Activated B cell treated with CpG ODN at 0.5 μM for 24 hours (primary cell): ENCODE measurements around the gene KMT2E. TPM values are rescaled to one million over a fixed set of nuclear protein-coding genes. Genes with fewer than 3 reads are reported as not detected.

Experiments
- ATAC-seq: fragments of 200-7000 bp; cut with Tn5 transposase; one replicate; pipeline ENCODE4 v1.10.0; 2021; ENCODE audit warnings: low read depth, mild to moderate bottlenecking, moderate library complexity
- CTCF ChIA-PET: fragments of 350-600 bp; sonication (Branson Sonifier 250); formaldehyde crosslinking; loops from one replicate; lab custom pipeline; 2021; ENCODE audit warnings: antibody characterized with exemption; lab: Charles Lee
- POLR2A ChIA-PET: fragments of 350-600 bp; sonication (Branson Sonifier 250); formaldehyde crosslinking; loops from one replicate; lab custom pipeline; 2021; ENCODE audit warnings: antibody characterized with exemption; lab: Charles Lee
- DNase-seq: peaks from one replicate; pipeline ENCODE4 v3.0.0; 2022
- H3K27ac Mint-ChIP-seq: one replicate; pipeline ENCODE4 v1.8.0; 2020; ENCODE audit warnings: mixed read lengths
- H3K27me3 Mint-ChIP-seq: one replicate; pipeline ENCODE4 v1.8.0; 2021; ENCODE audit warnings: mixed read lengths
- H3K36me3 Mint-ChIP-seq: one replicate; pipeline ENCODE4 v1.8.0; 2021; ENCODE audit warnings: low read depth, mixed read lengths
- H3K4me1 Mint-ChIP-seq: one replicate; pipeline ENCODE4 v1.8.0; 2021; ENCODE audit warnings: mixed read lengths
- H3K4me3 Mint-ChIP-seq: one replicate; pipeline ENCODE4 v1.8.0; 2020; ENCODE audit warnings: mild to moderate bottlenecking, mixed read lengths
- H3K9me3 Mint-ChIP-seq: one replicate; pipeline ENCODE4 v1.8.0; 2020; ENCODE audit warnings: mixed read lengths
- intact Hi-C: fragments of 100-400 bp; cut with micrococcal nuclease; formaldehyde crosslinking; loops from one replicate; pipeline ENCODE4 v1.15.1; 2024
- total RNA-seq: library from RNA; stranded (reverse); gene quantifications from 2 replicates; pipeline ENCODE4 v1.2.3, GENCODE V29; 2022
- TF ChIP-seq, protein P1 (sequence below): fragments of 200-600 bp; IDR thresholded peaks from one replicate; pipeline ENCODE4 v1.8.0; 2022; ENCODE audit warnings: antibody characterized with exemption, mild to moderate bottlenecking

Gene KMT2E
- total RNA-seq, 1 donor from 2014 or later, result 183 TPM

DNA sequence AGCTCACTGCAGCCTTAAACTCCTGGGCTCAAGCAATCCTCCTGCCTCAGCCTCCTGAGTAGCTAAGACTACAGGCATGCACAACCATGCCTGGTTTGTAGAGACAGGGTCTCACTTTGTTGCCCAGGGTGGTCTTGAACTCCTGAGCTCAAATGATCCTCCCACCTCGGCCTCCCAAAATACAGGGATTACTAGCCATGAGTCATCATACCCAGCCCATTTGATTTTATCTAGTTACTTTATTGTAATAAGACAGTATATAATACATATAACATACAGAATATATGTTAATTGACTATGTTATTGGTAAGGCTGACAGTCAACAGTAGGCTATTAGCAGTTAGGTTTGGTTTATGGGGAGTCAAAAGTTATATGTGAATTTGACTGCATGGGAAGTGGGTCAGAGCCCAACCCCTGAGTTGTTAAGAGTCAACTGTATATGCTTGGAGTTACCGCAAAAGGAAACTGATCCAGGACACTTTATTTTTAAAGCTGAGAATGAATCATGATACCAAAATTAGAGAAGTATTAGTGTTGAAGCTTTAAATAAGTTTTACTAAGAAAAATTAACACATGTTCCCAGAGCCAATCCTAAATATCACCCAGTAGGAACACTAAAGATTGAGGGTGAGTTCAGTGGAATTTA, 20.7 kb upstream of the KMT2E start:
- H3K36me3 Mint-ChIP-seq, result peaks cover 53% of the 10 kb centered on the region
- H3K9me3 Mint-ChIP-seq, result no peaks in the 10 kb centered on the region
- no peak overlapping the region for H3K27ac Mint-ChIP-seq
- TF ChIP-seq, protein P1, sequence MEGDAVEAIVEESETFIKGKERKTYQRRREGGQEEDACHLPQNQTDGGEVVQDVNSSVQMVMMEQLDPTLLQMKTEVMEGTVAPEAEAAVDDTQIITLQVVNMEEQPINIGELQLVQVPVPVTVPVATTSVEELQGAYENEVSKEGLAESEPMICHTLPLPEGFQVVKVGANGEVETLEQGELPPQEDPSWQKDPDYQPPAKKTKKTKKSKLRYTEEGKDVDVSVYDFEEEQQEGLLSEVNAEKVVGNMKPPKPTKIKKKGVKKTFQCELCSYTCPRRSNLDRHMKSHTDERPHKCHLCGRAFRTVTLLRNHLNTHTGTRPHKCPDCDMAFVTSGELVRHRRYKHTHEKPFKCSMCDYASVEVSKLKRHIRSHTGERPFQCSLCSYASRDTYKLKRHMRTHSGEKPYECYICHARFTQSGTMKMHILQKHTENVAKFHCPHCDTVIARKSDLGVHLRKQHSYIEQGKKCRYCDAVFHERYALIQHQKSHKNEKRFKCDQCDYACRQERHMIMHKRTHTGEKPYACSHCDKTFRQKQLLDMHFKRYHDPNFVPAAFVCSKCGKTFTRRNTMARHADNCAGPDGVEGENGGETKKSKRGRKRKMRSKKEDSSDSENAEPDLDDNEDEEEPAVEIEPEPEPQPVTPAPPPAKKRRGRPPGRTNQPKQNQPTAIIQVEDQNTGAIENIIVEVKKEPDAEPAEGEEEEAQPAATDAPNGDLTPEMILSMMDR, result no peak
- H3K4me3 Mint-ChIP-seq, result no peak overlapping the region
- ATAC-seq (no peak), DNase-seq (no peak)
- ChIA-PET CTCF (interaction anchor here (2.0 kb wide), 1 partner anchor 12 kb away, joined by 5 read pairs; no protein-coding TSS in a partner anchor), POLR2A (interaction anchor here (16.0 kb wide), 1 partner anchor 18 kb away, joined by 545 read pairs; the partner anchor contains the start of gene KMT2E)
- H3K4me1 Mint-ChIP-seq, result peaks cover 56% of the 10 kb centered on the region
- no peaks in the 10 kb centered on the region for H3K27me3 Mint-ChIP-seq
- intact Hi-C loops, result no loop called here

DNA sequence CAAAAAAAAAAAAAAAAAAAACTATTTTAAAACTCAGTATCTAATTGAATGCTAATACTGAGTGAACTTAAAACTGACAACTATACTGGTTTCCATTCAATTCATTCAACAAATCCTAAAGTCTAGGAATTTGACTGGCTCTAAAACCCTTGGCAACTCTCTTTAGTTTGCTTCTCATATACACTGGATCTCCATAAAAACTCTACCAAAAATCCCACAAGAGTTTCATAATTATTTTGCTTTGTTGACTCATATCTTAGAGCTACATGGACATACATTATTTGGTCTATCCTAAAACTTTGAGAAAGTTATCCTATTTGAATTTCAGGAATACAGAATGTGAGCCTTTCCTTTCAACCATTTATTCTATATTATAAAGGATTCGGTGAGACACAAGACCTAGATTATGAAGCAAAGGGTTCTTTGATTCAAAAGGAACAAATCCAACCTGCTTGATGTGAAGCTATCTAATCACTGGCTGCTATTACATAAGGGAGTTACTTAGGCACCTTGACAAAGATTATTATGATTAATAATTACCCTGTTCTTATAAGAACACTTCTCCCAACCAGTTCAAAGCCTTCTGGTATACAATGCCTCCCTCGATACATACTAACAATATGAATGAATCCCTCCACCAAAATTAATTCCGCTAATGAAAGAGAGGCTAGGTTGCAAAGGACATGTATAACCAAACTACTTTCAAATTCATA, 15.8 kb upstream of the KMT2E start:
- ATAC-seq (no peak), DNase-seq (no peak)
- ChIA-PET CTCF (no interaction called here), POLR2A (interaction anchor here (0.5 to 1.8 kb wide), 5 partner anchors 13 to 1434 kb away, joined by 4 to 7 read pairs (median 7); partner anchors contain the start of gene KMT2E)
- Mint-ChIP-seq H3K36me3 (peaks cover 59% of the 10 kb centered on the region), H3K27me3 (no peaks in the 10 kb centered on the region), H3K9me3 (no peaks in the 10 kb centered on the region), H3K4me1 (peaks cover 87% of the 10 kb centered on the region), H3K4me3 (no peak overlapping the region), H3K27ac (peak overlapping the region; percentile 21)
- TF ChIP-seq, protein P1, result no peak
- intact Hi-C loops, result no loop called here

DNA sequence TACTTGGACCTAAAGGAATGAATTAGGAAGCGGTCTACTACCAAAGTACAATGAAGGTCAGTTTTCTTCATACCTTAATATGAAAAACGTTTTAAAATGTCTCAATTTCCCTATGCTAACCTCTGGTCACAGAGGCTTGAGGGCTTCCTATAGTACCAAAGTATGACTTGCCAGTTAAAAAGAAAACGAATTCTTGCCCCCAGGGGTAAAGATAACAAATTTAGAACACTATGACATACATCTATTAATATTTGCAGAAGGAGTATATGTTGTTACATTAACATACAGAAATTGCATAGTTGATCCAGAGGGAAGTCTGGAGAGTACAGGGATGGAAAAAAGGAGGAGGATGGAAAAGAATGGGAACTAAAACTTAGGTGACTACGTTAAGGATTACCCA, 13.8 kb upstream of the KMT2E start:
- ChIA-PET CTCF (no interaction called here), POLR2A (no interaction called here)
- peaks cover 58% of the 10 kb centered on the region for H3K36me3 Mint-ChIP-seq
- H3K27ac Mint-ChIP-seq, result peak overlapping the region; percentile 42
- H3K4me1 Mint-ChIP-seq, result peaks cover 88% of the 10 kb centered on the region
- ATAC-seq, result no peak
- TF ChIP-seq, protein P1, result no peak
- H3K4me3 Mint-ChIP-seq, result no peak overlapping the region
- no peak for DNase-seq
- no peaks in the 10 kb centered on the region for H3K27me3 Mint-ChIP-seq
- intact Hi-C loops, result no loop called here
- H3K9me3 Mint-ChIP-seq, result no peaks in the 10 kb centered on the region

DNA sequence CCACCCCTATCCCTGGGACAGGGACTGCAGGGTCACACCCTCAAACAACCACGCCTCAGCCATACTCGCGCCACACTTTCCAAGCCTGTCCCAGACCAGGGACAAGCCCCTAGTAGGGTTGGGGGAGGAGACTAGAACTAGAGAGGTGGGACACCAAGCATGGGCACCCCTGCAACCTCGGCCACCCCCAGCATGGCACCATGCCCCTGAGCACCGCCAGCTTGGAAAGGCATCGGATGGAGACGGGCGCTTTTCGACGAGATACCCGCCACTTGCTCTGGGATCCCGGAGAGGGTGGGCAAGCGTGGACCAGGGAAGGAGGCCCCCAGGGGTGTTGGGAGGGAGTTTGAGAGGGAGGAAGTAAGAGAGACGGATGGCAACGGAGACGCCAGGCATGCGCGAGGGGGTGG, 13.1 kb upstream of the KMT2E start:
- Mint-ChIP-seq H3K4me1 (peaks cover 83% of the 10 kb centered on the region), H3K27ac (peak overlapping the region; percentile 31), H3K9me3 (no peaks in the 10 kb centered on the region), H3K4me3 (no peak overlapping the region), H3K36me3 (peaks cover 56% of the 10 kb centered on the region), H3K27me3 (no peaks in the 10 kb centered on the region)
- no peak for ATAC-seq
- POLR2A ChIA-PET, result interaction anchor here (1.0 to 1.7 kb wide), 2 partner anchors 13 to 17 kb away, joined by 3 to 4 read pairs; no protein-coding TSS in a partner anchor
- CTCF ChIA-PET, result no interaction called here
- no peak for DNase-seq
- TF ChIP-seq, protein P1, result no peak
- intact Hi-C loops, result no loop called here

DNA sequence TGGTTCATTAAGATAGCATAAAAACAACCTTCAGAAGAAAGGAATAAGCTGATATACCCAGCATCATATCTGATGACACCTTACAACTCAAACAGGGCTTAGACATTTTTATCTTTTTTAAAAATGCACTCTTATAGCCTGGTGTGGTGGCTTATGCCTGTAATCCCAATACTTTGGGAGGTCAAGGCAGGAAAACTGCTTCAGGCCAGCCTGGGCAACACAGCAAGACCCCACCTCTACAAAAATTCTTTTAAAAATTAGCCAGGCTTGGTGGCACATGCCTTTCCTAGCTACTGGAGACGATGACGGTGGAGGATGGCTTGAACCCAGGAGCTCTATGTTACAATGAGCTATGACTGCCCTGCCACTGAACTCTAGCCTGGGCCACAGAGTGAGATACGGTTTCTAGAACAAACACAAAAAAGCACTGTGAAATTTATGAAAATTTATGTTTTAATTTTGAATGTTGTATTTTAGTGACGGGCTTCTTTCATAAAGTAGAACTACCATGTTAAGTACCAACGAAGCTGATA, 12.3 kb upstream of the KMT2E start:
- Mint-ChIP-seq H3K27me3 (no peaks in the 10 kb centered on the region), H3K27ac (peak overlapping the region; percentile 31), H3K9me3 (no peaks in the 10 kb centered on the region), H3K4me3 (no peak overlapping the region), H3K36me3 (peaks cover 57% of the 10 kb centered on the region), H3K4me1 (peaks cover 84% of the 10 kb centered on the region)
- DNase-seq (no peak), ATAC-seq (no peak)
- ChIA-PET CTCF (interaction anchor here (0.6 kb wide), 1 partner anchor 21 kb away, joined by 3 read pairs; no protein-coding TSS in a partner anchor), POLR2A (interaction anchor here (1.0 to 1.9 kb wide), 3 partner anchors 10 to 18 kb away, joined by 3 to 24 read pairs (median 4); no protein-coding TSS in a partner anchor)
- TF ChIP-seq, protein P1, result no peak
- intact Hi-C loops, result no loop called here
